LNCaP clone FGC (cell line): ENCODE measurements around the gene MIA.
A peak's percentile ranks its signal among the peaks of the same experiment; 100 is the strongest.

Source experiments
- DNase-seq: peaks from one replicate; pipeline ENCODE4 v3.0.0-alpha.2; 2011; ENCODE audit warnings: low read depth
- H3K4me3 ChIP-seq: 2 replicates; pipeline ENCODE4 v1.5.1; 2011; ENCODE audit warnings: mild to moderate bottlenecking, low read depth, low read length, control low read depth
- CTCF ChIP-seq: IDR thresholded peaks from 2 replicates; pipeline ENCODE4 v1.5.1; 2012; ENCODE audit warnings: mild to moderate bottlenecking; ENCODE audit not compliant: control insufficient read depth, insufficient read depth; ENCODE audit errors: extremely low read depth

Gene MIA

GRCh38 chr19:40800997-40801377 is 25.7 kb downstream of the MIA start:
- no peak overlapping the region for H3K4me3 ChIP-seq
- no peak for TF ChIP-seq CTCF
- no peak for DNase-seq

- TF ChIP-seq CTCF = no peak
- no peak for DNase-seq
- H3K4me3 ChIP-seq = no peak overlapping the region
Measured at GRCh38 chr19:40801426-40802299, 26.3 kb downstream of the MIA start.

- no peak for DNase-seq
- no peak for TF ChIP-seq CTCF
- H3K4me3 ChIP-seq = no peak overlapping the region
Measured at GRCh38 chr19:40802300-40803169, 27.2 kb downstream of the MIA start.

- TF ChIP-seq CTCF = no peak
- DNase-seq = no peak
- H3K4me3 ChIP-seq = peak overlapping the region; percentile 41
Measured at GRCh38 chr19:40803170-40803856, 28.0 kb downstream of the MIA start.

- no peak for TF ChIP-seq CTCF
- DNase-seq = no peak
Measured at GRCh38 chr19:40803857-40804782, 28.8 kb downstream of the MIA start.

GRCh38 chr19:40804783-40805242 is 29.5 kb downstream of the MIA start:
- DNase-seq = no peak
- peak; percentile 25; the same call in 1 of the 2 replicates for TF ChIP-seq CTCF
- 0 out of 2 replicates have a peak overlapping the region, but pooled peaks have one; percentile 41 for H3K4me3 ChIP-seq

More at GRCh38 chr19:40803857-40804782, 28.8 kb downstream of the MIA start:
- H3K4me3 ChIP-seq = peak overlapping the region; percentile 41
